ENCODE data around the gene MAD2L2.

Gene MAD2L2

GRCh38 chr1:11651017-11651416, 29.9 kb downstream of the MAD2L2 start:
- no peak for DNase-seq

DNA sequence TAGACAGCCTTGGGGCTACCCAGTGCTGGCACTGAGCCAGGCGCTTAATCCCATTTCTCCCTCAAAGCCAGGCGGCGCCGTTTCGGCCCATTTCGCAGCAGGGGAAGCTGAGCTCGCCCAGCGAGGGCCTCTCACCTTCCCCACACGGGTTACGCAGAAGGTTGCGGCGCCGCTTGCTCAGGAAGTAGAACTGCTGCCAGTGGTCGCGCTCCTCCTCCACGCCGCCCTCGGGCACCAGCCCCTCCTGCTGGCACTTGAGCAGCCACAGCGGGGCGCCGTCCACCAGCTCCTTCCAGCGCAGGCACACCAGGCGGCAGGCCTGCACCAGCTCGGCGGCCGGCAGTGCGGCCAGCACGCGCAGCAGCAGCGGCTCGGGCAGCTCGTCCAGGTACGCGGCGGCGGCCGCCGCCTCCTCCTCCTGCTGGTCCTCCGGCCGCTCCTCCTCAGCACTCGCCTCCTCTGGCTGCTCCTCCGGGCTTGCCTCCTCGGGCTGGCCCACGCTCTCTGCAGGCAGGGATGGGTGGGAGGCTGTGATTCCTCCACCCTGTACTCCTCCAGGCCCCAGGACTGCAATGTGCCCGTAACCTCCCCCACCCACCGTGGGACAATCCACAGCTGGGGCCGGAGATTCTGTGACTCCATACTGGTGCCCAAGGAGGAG, 30.5 kb downstream of the MAD2L2 start:
- DNase-seq: peak; percentile 95

DNA sequence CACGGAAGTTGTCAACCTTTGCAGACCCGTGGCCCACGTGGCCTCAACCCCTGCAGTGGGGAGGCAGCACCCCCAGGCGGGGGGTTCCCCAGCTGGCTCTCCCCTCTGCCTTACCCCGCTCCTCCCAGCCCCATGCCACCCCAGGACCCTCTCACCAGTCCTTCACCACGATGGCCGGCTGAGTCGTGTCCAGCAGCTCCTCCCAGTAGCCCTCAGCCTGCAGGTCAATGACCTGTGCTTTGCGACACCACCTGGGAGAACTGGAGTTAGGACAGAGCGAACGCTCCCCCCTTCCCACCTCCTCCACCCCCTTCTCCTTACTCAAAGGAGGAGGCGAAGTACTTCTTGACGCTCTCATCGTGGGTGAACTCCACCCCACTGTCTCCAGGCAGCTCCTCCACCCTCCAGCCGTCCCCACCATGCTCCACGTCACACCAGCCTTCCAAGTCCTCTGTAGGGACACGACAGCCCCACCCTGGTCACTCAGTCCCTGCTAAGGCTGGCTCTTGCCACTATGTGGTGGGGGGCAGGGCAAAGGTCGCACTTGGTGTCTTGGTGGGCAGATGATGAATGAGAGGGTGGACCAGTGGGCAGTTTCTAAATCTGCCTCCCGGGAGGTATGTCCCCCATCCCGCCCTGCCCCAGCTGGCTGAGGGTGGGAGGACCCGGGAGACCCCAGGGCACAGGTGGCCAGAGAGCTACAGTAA, 31.2 kb downstream of the MAD2L2 start:
- no peak for DNase-seq

- DNase-seq: no peak
These were observed 31.7 kb downstream of the MAD2L2 start for GRCh38 chr1:11649237-11649623.

GRCh38 chr1:11648732-11649158, 32.2 kb downstream of the MAD2L2 start:
- no peak for DNase-seq

GRCh38 chr1:11648039-11648438, 32.9 kb downstream of the MAD2L2 start:
- DNase-seq: no peak

- no peak for DNase-seq
These were observed 33.6 kb downstream of the MAD2L2 start for GRCh38 chr1:11647333-11647732.

DNA sequence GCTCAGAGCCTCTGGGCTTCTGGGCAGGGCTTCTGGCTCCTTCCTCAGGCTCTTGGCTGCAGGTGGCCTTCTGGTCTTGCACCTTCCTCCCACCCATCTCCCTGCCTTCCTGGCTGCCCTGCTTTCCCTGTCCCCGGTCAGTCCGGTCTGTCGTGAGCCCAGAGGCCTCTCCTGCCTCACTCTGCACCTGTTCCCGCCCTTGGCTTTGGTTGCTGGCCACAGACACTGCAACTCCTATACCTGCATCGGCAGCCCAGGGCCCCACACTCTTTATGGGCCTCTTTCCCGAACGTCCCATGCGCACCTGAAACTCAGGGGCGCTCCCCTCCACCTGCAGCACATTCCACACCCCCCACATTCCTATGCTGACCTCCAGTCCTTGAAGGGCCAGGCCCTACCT, 34.6 kb downstream of the MAD2L2 start:
- no peak for DNase-seq

DNA sequence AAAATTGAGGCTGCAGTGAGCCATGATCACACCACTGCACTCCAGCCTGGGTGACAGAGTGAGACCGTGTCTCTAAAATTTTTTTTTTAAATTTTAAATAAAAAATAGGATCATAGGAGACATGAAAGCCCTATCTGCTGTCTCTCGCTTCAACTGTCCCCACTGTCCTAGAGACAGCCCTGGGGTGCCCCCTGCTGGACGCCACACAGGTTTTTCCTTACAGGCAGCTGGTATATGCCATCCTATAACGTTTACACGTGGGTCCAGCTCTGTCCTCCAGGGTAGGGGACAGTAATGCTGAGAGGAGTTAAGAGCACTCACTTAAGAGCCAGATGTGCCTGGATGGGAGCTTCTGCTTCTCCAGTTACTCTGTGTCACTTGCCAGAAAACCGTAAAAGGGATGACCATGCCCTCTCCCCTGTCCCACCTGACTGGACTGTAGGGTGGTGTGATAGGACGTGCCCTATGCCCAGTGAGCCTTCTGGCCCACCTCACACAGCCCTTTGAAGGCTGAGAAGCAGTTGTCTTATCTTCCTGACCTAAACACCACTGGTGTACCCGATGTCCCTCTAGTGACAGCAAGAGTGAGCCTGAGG, 35.2 kb downstream of the MAD2L2 start:
- DNase-seq: peak; percentile 98

DNA sequence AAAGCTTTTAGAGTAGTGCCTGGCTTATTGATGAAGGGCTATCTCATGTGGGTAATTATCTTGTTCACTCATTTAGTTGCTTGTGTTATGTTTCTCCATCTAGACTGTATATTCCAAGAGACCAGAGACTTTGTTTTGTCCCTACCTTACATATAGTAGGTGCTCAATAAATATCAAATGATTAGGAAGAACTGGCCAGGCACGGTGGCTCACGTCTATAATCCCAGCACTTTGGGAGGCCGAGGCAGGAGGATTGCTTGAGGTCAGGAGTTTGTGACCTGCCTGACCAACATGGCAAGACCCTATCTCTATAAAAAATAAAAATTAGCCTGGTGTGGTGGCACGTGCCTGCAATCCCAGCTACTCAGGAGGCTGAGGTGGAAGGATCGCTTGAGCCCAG, 35.7 kb downstream of the MAD2L2 start:
- no peak for DNase-seq

DNA sequence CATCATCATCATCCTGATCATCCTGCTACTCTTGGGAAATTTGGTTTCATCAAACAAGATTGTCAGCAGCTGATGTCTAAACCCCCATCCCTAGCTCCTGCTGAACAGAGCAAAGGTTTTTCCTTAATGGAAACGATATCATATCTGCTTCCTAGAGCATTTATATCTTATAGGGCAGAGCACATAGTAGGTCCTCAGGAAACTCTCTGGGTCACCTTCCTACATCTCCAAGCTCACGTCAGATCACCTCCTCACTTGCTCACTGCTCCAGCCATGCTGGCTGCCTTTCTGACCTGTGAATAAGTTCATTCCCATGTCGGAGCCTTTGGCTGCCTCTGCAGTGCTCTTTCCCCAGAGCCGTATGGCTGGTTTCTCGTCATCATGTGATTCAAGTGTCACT, 37.2 kb downstream of the MAD2L2 start:
- no peak for DNase-seq

DNA sequence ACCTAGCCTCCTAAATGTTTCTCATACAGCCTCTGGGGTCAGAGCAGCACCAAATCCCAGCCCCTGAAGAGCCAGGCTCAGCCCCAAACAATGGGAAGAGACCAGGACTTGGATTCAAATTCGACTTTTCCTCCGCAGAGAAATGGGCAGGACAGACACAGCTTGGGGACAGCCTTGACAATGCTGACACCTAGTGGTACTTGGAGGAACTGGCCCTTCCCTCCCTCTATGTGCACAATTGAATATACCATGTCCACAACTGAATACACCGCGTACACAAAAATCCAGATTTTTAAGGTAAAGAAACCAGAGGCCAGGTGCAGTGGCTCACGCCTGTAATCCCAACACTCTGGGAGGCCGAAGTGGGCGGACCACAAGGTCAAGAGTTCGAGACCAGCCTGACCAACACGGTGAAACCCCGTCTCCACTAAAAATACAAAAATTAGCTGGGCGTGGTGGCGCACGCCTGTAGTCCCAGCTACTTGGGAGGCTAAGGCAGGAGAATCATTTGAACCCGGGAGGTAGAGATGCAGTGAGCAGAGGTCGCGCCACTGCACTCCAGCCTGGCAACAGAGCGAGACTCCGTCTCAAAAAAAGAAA, 38.4 kb downstream of the MAD2L2 start:
- DNase-seq: peak; percentile 99

- DNase-seq: no peak
These were observed 39.1 kb downstream of the MAD2L2 start for GRCh38 chr1:11641776-11642305.

DNA sequence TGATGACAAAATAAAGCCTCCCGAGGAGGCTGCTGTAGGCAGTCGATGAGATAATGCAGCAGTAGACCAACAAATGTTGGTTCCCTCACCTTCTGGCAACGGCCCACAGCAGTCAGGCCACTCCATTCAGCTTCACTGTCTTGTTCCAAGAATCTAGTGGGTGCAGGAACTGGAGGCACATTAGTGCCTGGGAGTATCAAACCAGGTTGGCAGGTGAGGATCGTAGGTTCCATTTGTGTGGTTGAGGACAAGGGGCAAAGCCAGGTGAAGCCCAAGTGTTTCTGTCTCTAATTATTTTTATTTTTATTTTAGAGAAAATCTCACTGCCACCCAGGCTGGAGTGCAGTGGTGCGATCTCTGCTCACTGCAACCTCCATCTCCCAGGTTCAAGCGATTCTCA, 40.0 kb downstream of the MAD2L2 start:
- no peak for DNase-seq

DNA sequence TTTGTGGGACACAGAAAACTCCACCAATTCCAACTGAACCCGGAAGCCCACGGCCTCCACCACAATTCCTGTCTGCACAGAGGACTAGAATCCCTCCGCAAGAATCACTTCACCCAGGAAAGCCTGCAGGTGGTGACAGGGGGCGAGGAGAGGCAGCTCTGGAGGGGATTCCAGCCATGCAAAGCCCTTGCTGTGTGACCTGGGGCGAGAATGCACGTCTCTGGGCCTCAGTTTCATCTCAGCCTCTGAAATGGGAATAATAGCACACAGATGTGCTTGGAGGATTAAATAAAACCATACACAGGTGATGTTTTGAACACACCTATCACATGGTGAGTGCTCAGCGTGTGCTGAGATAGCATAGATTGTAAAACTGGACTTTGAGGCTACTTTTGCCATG, 40.8 kb downstream of the MAD2L2 start:
- DNase-seq: no peak

- DNase-seq: no peak
These were observed 41.6 kb downstream of the MAD2L2 start for GRCh38 chr1:11639372-11639771.

DNA sequence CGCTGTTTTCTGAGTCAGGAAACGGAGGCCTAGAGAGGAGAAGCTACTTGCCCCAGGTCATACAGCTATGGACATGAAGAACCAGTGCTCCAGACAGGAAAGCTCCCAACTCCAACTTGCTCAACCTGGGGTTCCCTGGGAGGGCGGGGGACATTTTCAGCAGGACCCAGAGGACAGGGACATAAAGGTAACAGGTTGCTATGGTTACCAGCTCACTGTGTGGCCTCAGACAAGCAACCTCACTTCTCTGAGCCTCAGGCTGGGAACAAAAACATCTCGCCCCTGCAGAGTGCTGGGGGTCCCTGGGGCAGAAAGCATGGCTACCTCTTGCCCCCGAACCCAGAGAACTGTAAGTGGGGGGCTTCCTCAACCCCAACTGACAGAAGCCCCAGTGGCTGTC, 42.8 kb downstream of the MAD2L2 start:
- no peak for DNase-seq

DNA sequence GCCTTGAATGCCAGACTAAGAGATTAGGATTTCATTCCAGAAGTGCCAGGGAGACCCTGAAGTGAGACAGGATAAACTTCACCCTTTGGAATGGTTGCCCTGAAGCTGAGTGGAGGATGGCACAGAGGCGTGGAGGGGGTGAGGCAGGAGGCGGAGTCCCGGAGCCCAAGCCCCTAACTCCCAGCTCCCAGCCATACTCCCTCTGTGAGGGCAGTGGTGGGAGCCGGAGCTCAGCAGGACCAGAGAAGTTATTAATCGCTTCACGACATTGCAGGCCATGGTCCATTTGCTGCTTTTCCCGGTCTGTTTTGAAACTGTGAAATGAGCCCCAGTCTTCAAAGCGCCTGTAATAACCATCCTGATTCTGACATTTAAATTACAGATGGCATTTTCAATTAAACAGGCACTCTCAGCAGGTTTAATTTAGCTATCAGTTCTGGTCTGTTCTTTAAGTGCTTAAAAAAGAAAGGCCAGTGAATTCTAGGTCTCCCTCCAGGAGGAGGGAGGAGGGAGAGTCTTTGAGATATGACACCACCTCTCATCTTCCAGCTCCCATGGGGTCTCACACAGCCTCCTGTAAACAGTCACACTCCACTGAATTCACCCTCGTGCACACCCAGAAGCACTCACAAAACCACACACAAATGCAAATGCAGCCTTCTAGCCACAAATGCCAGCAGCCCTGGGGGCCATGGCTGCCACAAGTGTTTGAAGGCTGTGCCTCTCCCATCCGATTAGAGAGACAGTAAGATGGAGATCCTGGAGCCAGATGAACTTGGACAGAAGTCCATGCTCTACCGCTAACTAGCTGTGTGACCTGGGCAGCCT, 46.4 kb downstream of the MAD2L2 start:
- DNase-seq: no peak

GRCh38 chr1:11629184-11630016, 51.5 kb downstream of the MAD2L2 start:
- DNase-seq: no peak

- DNase-seq: no peak
These were observed 52.2 kb downstream of the MAD2L2 start for GRCh38 chr1:11628767-11629166.

DNA sequence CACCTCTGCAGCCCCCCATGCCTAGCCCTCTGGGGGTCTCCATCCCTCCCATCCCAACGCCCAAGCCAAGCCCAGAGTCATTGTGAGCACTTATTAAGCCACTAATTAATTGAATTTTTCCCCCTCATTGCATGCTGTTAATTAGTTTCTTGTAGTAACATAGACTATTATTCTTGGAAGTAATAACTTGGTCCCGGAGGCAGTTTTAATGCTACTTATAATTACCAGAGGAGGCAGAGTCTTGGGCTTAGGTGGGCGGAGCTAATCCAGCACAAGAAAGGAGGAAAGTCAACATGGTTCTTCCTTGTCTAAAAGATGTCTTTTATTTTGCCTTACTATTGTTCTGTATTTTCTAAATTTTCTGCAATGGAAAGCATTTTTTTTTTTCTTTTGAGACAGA, 54.4 kb downstream of the MAD2L2 start:
- DNase-seq: no peak
